Ureter (tissue), 1 donor: ENCODE measurements around the gene FBXO10. TPM values are rescaled to one million over a fixed set of nuclear protein-coding genes. Genes with fewer than 3 reads are reported as not detected.
"Not testable (repeated sequence)": the region's sequence is repeated elsewhere in the genome, so short reads cannot be mapped to it uniquely, and the experiment has no call there.

Source experiments
- DNase-seq: peaks from one replicate; pipeline ENCODE4 v3.0.0-alpha.2; 2020; ENCODE audit warnings: low spot score
- total RNA-seq: library from RNA; stranded (reverse); gene quantifications from one replicate; pipeline ENCODE4 v1.2.4, GENCODE V29; 2023
- donor health status: DM: yes; HTN: yes; CAD: no.

Gene FBXO10
- total RNA-seq, 1 donor from 2014 or later: 7.5 TPM

GRCh38 chr9:37511016-37512010 lies 64.9 kb downstream of the FBXO10 start:
- no peak for DNase-seq

- DNase-seq: not testable (repeated sequence)
Measured at GRCh38 chr9:37510053-37510452, 66.1 kb downstream of the FBXO10 start.

GRCh38 chr9:37509536-37509935 lies 66.6 kb downstream of the FBXO10 start:
- DNase-seq: no peak

GRCh38 chr9:37508834-37509206 lies 67.4 kb downstream of the FBXO10 start:
- DNase-seq: no peak

GRCh38 chr9:37508135-37508833 lies 67.9 kb downstream of the FBXO10 start:
- no peak for DNase-seq

- no peak for DNase-seq
Measured at GRCh38 chr9:37507566-37508134, 68.5 kb downstream of the FBXO10 start.

- no peak for DNase-seq
Measured at GRCh38 chr9:37504605-37505004, 71.6 kb downstream of the FBXO10 start.

- no peak for DNase-seq
Measured at GRCh38 chr9:37503736-37504135, 72.4 kb downstream of the FBXO10 start.

- no peak for DNase-seq
Measured at GRCh38 chr9:37501957-37502596, 74.1 kb downstream of the FBXO10 start.

- DNase-seq: no peak
Measured at GRCh38 chr9:37499297-37499696, 76.9 kb downstream of the FBXO10 start.

- no peak for DNase-seq
Measured at GRCh38 chr9:37498457-37498856, 77.7 kb downstream of the FBXO10 start.

GRCh38 chr9:37497320-37497719 lies 78.9 kb downstream of the FBXO10 start:
- DNase-seq: no peak

GRCh38 chr9:37496020-37496419 lies 80.2 kb downstream of the FBXO10 start:
- no peak for DNase-seq

- DNase-seq: no peak
Measured at GRCh38 chr9:37495571-37495970, 80.6 kb downstream of the FBXO10 start.

- no peak for DNase-seq
Measured at GRCh38 chr9:37491939-37492338, 84.2 kb downstream of the FBXO10 start.

- DNase-seq: peak; percentile 73
Measured at GRCh38 chr9:37486616-37487548, 89.3 kb downstream of the FBXO10 start.

- no peak for DNase-seq
Measured at GRCh38 chr9:37486256-37486615, 89.9 kb downstream of the FBXO10 start.

- peak; percentile 94 for DNase-seq
Measured at GRCh38 chr9:37485389-37486255, 90.6 kb downstream of the FBXO10 start, which contains the start of gene POLR1E. POLR1E (plus strand) TSS chr9:37485948; CDS start chr9:37486048, 100 bp downstream.

GRCh38 chr9:37480759-37481158 lies 95.4 kb downstream of the FBXO10 start:
- no peak for DNase-seq
